Calu3 (cell line): ENCODE data around the gene IMMP2L. TPM values are rescaled to one million over a fixed set of nuclear protein-coding genes. Genes with fewer than 3 reads are reported as not detected.
"Not testable (repeated sequence)": the region's sequence is repeated elsewhere in the genome, so short reads cannot be mapped to it uniquely, and the experiment has no call there.

Experiments
- BruUV-seq: library from RNA; stranded (reverse); fragments of 400-500 nt; replicated peaks from 2 replicates; lab custom pipeline; 2021; lab: Mats Ljungman, UMichigan
- CTCF ChIA-PET: fragments of 300-600 bp; sonication (Branson Sonifier 250); formaldehyde crosslinking; loops from one replicate; lab custom pipeline; 2022; ENCODE audit warnings: antibody characterized with exemption; lab: Charles Lee
- DNase-seq: peaks from one replicate; pipeline ENCODE4 v3.0.0; 2022
- H3K27ac Mint-ChIP-seq: one replicate; pipeline ENCODE4 v1.8.0; 2022; ENCODE audit warnings: mixed read lengths; ENCODE audit not compliant: unreplicated experiment
- H3K27me3 Mint-ChIP-seq: one replicate; pipeline ENCODE4 v1.8.0; 2022; ENCODE audit warnings: mixed read lengths; ENCODE audit not compliant: unreplicated experiment
- H3K36me3 Mint-ChIP-seq: one replicate; pipeline ENCODE4 v1.8.0; 2022; ENCODE audit warnings: mild to moderate bottlenecking, moderate library complexity, mixed read lengths; ENCODE audit not compliant: insufficient read depth, unreplicated experiment
- H3K4me1 Mint-ChIP-seq: one replicate; pipeline ENCODE4 v1.8.0; 2022; ENCODE audit warnings: mild to moderate bottlenecking, low read depth, mixed read lengths; ENCODE audit not compliant: unreplicated experiment
- H3K4me3 Mint-ChIP-seq: one replicate; pipeline ENCODE4 v1.8.0; 2022; ENCODE audit warnings: mild to moderate bottlenecking, low read depth, moderate library complexity, mixed read lengths; ENCODE audit not compliant: unreplicated experiment
- H3K9me3 Mint-ChIP-seq: one replicate; pipeline ENCODE4 v1.8.0; 2022; ENCODE audit warnings: low read depth, mixed read lengths; ENCODE audit not compliant: unreplicated experiment
- intact Hi-C: fragments of 100-400 bp; cut with micrococcal nuclease; formaldehyde crosslinking; loops from one replicate; pipeline ENCODE4 v1.10.0; 2022; ENCODE audit not compliant: unreplicated experiment
- total RNA-seq: library from RNA; stranded (reverse); gene quantifications from 2 replicates; pipeline ENCODE4 v1.2.3, GENCODE V29; 2022
- TF ChIP-seq, protein P1 (sequence below): fragments of 200-600 bp; IDR thresholded peaks from one replicate; pipeline ENCODE4 v1.8.0; 2022; ENCODE audit warnings: antibody characterized with exemption; ENCODE audit not compliant: unreplicated experiment

The IMMP2L gene
- total RNA-seq, 1 experiment from 2014 or later = 28.6 TPM

GRCh38 chr7:111294494-111294893 is 267.8 kb downstream of the IMMP2L start:
- BruUV-seq = no TSS peak
- no peak overlapping the region for H3K27ac Mint-ChIP-seq
- no peaks in the 10 kb centered on the region for H3K27me3 Mint-ChIP-seq
- intact Hi-C loops = no loop called here
- no peak for DNase-seq
- TF ChIP-seq, protein P1, sequence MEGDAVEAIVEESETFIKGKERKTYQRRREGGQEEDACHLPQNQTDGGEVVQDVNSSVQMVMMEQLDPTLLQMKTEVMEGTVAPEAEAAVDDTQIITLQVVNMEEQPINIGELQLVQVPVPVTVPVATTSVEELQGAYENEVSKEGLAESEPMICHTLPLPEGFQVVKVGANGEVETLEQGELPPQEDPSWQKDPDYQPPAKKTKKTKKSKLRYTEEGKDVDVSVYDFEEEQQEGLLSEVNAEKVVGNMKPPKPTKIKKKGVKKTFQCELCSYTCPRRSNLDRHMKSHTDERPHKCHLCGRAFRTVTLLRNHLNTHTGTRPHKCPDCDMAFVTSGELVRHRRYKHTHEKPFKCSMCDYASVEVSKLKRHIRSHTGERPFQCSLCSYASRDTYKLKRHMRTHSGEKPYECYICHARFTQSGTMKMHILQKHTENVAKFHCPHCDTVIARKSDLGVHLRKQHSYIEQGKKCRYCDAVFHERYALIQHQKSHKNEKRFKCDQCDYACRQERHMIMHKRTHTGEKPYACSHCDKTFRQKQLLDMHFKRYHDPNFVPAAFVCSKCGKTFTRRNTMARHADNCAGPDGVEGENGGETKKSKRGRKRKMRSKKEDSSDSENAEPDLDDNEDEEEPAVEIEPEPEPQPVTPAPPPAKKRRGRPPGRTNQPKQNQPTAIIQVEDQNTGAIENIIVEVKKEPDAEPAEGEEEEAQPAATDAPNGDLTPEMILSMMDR = no peak
- H3K36me3 Mint-ChIP-seq = no peaks in the 10 kb centered on the region
- H3K4me3 Mint-ChIP-seq = no peak overlapping the region
- CTCF ChIA-PET = no interaction called here
- H3K4me1 Mint-ChIP-seq = no peaks in the 10 kb centered on the region
- H3K9me3 Mint-ChIP-seq = no peaks in the 10 kb centered on the region

GRCh38 chr7:111292026-111292470 is 270.2 kb downstream of the IMMP2L start:
- no peaks in the 10 kb centered on the region for H3K36me3 Mint-ChIP-seq
- BruUV-seq = no TSS peak
- CTCF ChIA-PET = no interaction called here
- H3K27me3 Mint-ChIP-seq = no peaks in the 10 kb centered on the region
- no peaks in the 10 kb centered on the region for H3K4me1 Mint-ChIP-seq
- H3K9me3 Mint-ChIP-seq = no peaks in the 10 kb centered on the region
- intact Hi-C loops = no loop called here
- H3K4me3 Mint-ChIP-seq = no peak overlapping the region
- no peak for DNase-seq
- TF ChIP-seq, protein P1 = no peak
- H3K27ac Mint-ChIP-seq = no peak overlapping the region

- no peak overlapping the region for H3K27ac Mint-ChIP-seq
- BruUV-seq = no TSS peak
- H3K36me3 Mint-ChIP-seq = no peaks in the 10 kb centered on the region
These were observed 271.3 kb downstream of the IMMP2L start for GRCh38 chr7:111290982-111291381.

DNA sequence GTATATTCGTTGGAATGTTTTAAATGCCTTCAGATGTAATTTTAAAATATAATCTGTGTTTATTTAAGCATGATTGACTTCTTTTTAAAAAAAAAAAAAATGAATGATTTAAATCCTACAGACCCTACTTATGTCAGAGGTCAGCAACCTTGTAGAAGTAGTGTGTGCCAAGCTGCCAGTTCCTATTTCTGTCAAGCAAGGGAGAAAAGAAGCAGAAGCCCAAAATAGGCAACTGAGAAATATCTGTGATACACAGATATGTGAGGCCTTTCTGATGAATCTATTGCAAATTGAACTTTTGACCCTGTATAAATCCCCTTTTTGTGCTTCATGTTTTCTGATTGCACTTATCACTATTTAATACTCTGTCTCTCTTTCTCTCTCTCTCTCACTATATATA is 271.9 kb downstream of the IMMP2L start:
- H3K36me3 Mint-ChIP-seq = no peaks in the 10 kb centered on the region
- no peak for DNase-seq
- H3K27me3 Mint-ChIP-seq = no peaks in the 10 kb centered on the region
- CTCF ChIA-PET = no interaction called here
- intact Hi-C loops = no loop called here
- no peak overlapping the region for H3K27ac Mint-ChIP-seq
- TF ChIP-seq, protein P1 = no peak
- no peaks in the 10 kb centered on the region for H3K9me3 Mint-ChIP-seq
- BruUV-seq = no TSS peak
- H3K4me3 Mint-ChIP-seq = no peak overlapping the region
- H3K4me1 Mint-ChIP-seq = no peaks in the 10 kb centered on the region

More at GRCh38 chr7:111290982-111291381, 271.3 kb downstream of the IMMP2L start:
- CTCF ChIA-PET = no interaction called here
- TF ChIP-seq, protein P1 = no peak
- H3K27me3 Mint-ChIP-seq = no peaks in the 10 kb centered on the region
- no peaks in the 10 kb centered on the region for H3K9me3 Mint-ChIP-seq
- H3K4me3 Mint-ChIP-seq = no peak overlapping the region
- intact Hi-C loops = no loop called here
- H3K4me1 Mint-ChIP-seq = no peaks in the 10 kb centered on the region
- DNase-seq = no peak

- DNase-seq, H3K36me3 Mint-ChIP-seq: not testable (repeated sequence)
These were observed 273.9 kb downstream of the IMMP2L start for GRCh38 chr7:111288441-111288840.

More at GRCh38 chr7:111288441-111288840, 273.9 kb downstream of the IMMP2L start:
- H3K9me3 Mint-ChIP-seq, H3K27ac Mint-ChIP-seq, CTCF ChIA-PET, intact Hi-C loops, H3K4me1 Mint-ChIP-seq, H3K4me3 Mint-ChIP-seq, BruUV-seq, H3K27me3 Mint-ChIP-seq: not testable (repeated sequence)
